Liver (tissue), 9 donors: ENCODE measurements around the gene LAMA5. TPM values are rescaled to one million over a fixed set of nuclear protein-coding genes. Genes with fewer than 3 reads are reported as not detected.

Experiments used
- DNase-seq: peaks from one replicate; pipeline ENCODE4 v3.0.0-alpha.2; 2017; ENCODE audit warnings: low spot score
- H3K27ac ChIP-seq, 2 donors: one replicate each; pipeline ENCODE4 v1.7.0; 2013; ENCODE audit warnings: inconsistent platforms in 2 of 2, low read length in 2 of 2, control low read depth in 1 of 2, low read depth in 1 of 2, mild to moderate bottlenecking in 1 of 2
- H3K27me3 ChIP-seq, 4 donors: one replicate each; pipeline versions ENCODE4 v1.6.1 to v1.7.0; 2013; ENCODE audit warnings: low read length in 3 of 4, inconsistent platforms in 1 of 4, mild to moderate bottlenecking in 1 of 4, moderate library complexity in 1 of 4; ENCODE audit not compliant: control insufficient read depth in 4 of 4, insufficient read depth in 4 of 4
- H3K36me3 ChIP-seq, 4 donors: one replicate each; pipeline versions ENCODE4 v1.6.1 to v1.7.0; 2013; ENCODE audit warnings: low read length in 3 of 4, mild to moderate bottlenecking in 3 of 4, low read depth in 1 of 4, moderate library complexity in 1 of 4; ENCODE audit not compliant: control insufficient read depth in 4 of 4, insufficient read depth in 3 of 4
- H3K4me1 ChIP-seq, 4 donors: one replicate each; pipeline versions ENCODE4 v1.6.1 to v1.7.0; 2013; ENCODE audit warnings: low read length in 3 of 4, mild to moderate bottlenecking in 3 of 4, moderate library complexity in 1 of 4; ENCODE audit not compliant: control insufficient read depth in 4 of 4, insufficient read depth in 4 of 4
- H3K4me3 ChIP-seq, 3 donors: one replicate each; pipeline versions ENCODE4 v1.6.1 to v1.7.0; 2013; ENCODE audit warnings: low read length in 3 of 3, control low read depth in 1 of 3, low read depth in 1 of 3, mild to moderate bottlenecking in 1 of 3
- H3K9ac ChIP-seq, 2 donors: one replicate each; pipeline ENCODE4 v1.7.0; 2013; ENCODE audit warnings: low read length in 2 of 2, mild to moderate bottlenecking in 2 of 2, moderate library complexity in 2 of 2, control low read depth in 1 of 2, low read depth in 1 of 2
- H3K9me3 ChIP-seq, 4 donors: one replicate each; pipeline versions ENCODE4 v1.6.1 to v1.7.0; 2013; ENCODE audit warnings: low read length in 3 of 4; ENCODE audit not compliant: control insufficient read depth in 4 of 4
- EGR1 ChIP-seq, 2 donors: IDR thresholded peaks; 2 replicates each; pipeline ENCODE4 v1.6.1; 2016 to 2018; ENCODE audit warnings: antibody characterized with exemption in 2 of 2, low read depth in 2 of 2
- FOXA1 ChIP-seq: IDR thresholded peaks from 2 replicates; pipeline ENCODE4 v1.6.1; 2016; ENCODE audit warnings: antibody characterized with exemption
- FOXA2 ChIP-seq: IDR thresholded peaks from 2 replicates; pipeline ENCODE4 v1.6.1; 2016; ENCODE audit warnings: antibody characterized with exemption
- GABPA ChIP-seq, 2 donors: IDR thresholded peaks in 1 of 2; conservative IDR thresholded peaks in 1 of 2; 2 replicates each; pipeline ENCODE4 v1.6.1; 2016; ENCODE audit warnings: antibody characterized with exemption in 2 of 2, mild to moderate bottlenecking in 1 of 2, moderate library complexity in 1 of 2
- HNF4A ChIP-seq, 2 donors: conservative IDR thresholded peaks; 2 replicates each; pipeline ENCODE4 v1.6.1; 2016; ENCODE audit warnings: antibody characterized with exemption in 2 of 2, mild to moderate bottlenecking in 2 of 2
- HNF4G ChIP-seq: IDR thresholded peaks from 2 replicates; pipeline ENCODE4 v1.6.1; 2016; ENCODE audit warnings: antibody characterized with exemption
- JUND ChIP-seq, 2 donors: IDR thresholded peaks; 2 replicates each; pipeline ENCODE4 v1.6.1; 2016; ENCODE audit warnings: antibody characterized with exemption in 2 of 2
- MAX ChIP-seq: IDR thresholded peaks from 2 replicates; pipeline ENCODE4 v1.6.1; 2016; ENCODE audit warnings: antibody characterized with exemption
- NR2F2 ChIP-seq: IDR thresholded peaks from 2 replicates; pipeline ENCODE4 v1.6.1; 2016; ENCODE audit warnings: antibody characterized with exemption
- RAD21 ChIP-seq, 2 donors: IDR thresholded peaks; 2 replicates each; pipeline ENCODE4 v1.6.1; 2016; ENCODE audit warnings: antibody characterized with exemption in 2 of 2, mild to moderate bottlenecking in 2 of 2
- REST ChIP-seq: IDR thresholded peaks from 2 replicates; pipeline ENCODE4 v1.6.1; 2016; ENCODE audit warnings: antibody characterized with exemption, mild to moderate bottlenecking
- RXRA ChIP-seq, 2 donors: IDR thresholded peaks; 2 replicates each; pipeline ENCODE4 v1.6.1; 2017 to 2018; ENCODE audit warnings: antibody characterized with exemption in 2 of 2, mild to moderate bottlenecking in 1 of 2
- SP1 ChIP-seq: IDR thresholded peaks from 2 replicates; pipeline ENCODE4 v1.6.1; 2018; ENCODE audit warnings: antibody characterized with exemption, mild to moderate bottlenecking
- TAF1 ChIP-seq: conservative IDR thresholded peaks from 2 replicates; pipeline ENCODE4 v1.6.1; 2016; ENCODE audit warnings: antibody characterized with exemption, mild to moderate bottlenecking
- YY1 ChIP-seq: IDR thresholded peaks from 2 replicates; pipeline ENCODE4 v1.6.1; 2016; ENCODE audit warnings: antibody characterized with exemption, mild to moderate bottlenecking
- WGBS: extraction: QIAGEN DNeasy Blood & Tissue Kit; methylation state at CpG from one replicate; pipeline ENCODE4 v1.1.7; 2013; 5-methylcytosine and 5-hydroxymethylcytosine counted together
- polyA plus RNA-seq, 2 donors: library from polyadenylated mRNA; stranded (reverse) in 1 of 2; unstranded in 1 of 2; fragments of 200-250 nt in 1 of 2; fragments of >200 nt in 1 of 2; fragmentation: Nextera tagmentation in 1 of 2; extraction: Ambion mirVana in 1 of 2; gene quantifications; one replicate each; pipeline versions ENCODE4 v1.2.1 to v1.2.3, GENCODE V29; 2013 to 2015
- total RNA-seq, 2 donors: library from RNA; depleted of rRNA; stranded (reverse); fragments of >200 nt; gene quantifications; one replicate each; pipeline ENCODE4 v1.2.3, GENCODE V29; 2014
- TF ChIP-seq, protein P1 (sequence below): fragments of 150-350 bp; IDR thresholded peaks from 2 replicates; pipeline ENCODE4 v1.5.1; 2017; ENCODE audit warnings: improper control_type of control experiment, low read depth, low read length; ENCODE audit not compliant: missing input control
- TF ChIP-seq, protein P2 (sequence below): IDR thresholded peaks from 2 replicates; pipeline ENCODE4 v1.6.1; 2016; ENCODE audit warnings: antibody characterized with exemption
- TF ChIP-seq, protein P3 (sequence below): IDR thresholded peaks from 2 replicates; pipeline ENCODE4 v1.6.1; 2016; ENCODE audit warnings: antibody characterized with exemption
- donor health status: healthy.
- donor health status: healthy.
- donor health status: healthy.
- donor health status: healthy.
- donor health status: healthy.

The LAMA5 gene
- total and polyA plus RNA-seq, 4 donors: 3.6 to 40.2 (median 13.7) TPM

GRCh38 chr20:62409086-62409853 lies 42.2 kb upstream of the LAMA5 start:
- H3K4me3 ChIP-seq: no peak overlapping the region
- no peak for DNase-seq
- peaks cover 13 to 33% (median 20%) of the 10 kb centered on the region in 4 donors for H3K4me1 ChIP-seq
- H3K9me3 ChIP-seq: no peaks in the 10 kb centered on the region
- H3K27me3 ChIP-seq: no peaks in the 10 kb centered on the region
- H3K27ac ChIP-seq: no peak overlapping the region
- TF ChIP-seq, protein P1, sequence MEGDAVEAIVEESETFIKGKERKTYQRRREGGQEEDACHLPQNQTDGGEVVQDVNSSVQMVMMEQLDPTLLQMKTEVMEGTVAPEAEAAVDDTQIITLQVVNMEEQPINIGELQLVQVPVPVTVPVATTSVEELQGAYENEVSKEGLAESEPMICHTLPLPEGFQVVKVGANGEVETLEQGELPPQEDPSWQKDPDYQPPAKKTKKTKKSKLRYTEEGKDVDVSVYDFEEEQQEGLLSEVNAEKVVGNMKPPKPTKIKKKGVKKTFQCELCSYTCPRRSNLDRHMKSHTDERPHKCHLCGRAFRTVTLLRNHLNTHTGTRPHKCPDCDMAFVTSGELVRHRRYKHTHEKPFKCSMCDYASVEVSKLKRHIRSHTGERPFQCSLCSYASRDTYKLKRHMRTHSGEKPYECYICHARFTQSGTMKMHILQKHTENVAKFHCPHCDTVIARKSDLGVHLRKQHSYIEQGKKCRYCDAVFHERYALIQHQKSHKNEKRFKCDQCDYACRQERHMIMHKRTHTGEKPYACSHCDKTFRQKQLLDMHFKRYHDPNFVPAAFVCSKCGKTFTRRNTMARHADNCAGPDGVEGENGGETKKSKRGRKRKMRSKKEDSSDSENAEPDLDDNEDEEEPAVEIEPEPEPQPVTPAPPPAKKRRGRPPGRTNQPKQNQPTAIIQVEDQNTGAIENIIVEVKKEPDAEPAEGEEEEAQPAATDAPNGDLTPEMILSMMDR: no peak
- TF ChIP-seq RAD21 (IDR thresholded peaks at IDR 0.05) (no peak), TAF1 (no peak), MAX (no peak), NR2F2 (no peak), YY1 (no peak), JUND (IDR thresholded peaks at IDR 0.05) (no peak), RXRA (IDR thresholded peaks at IDR 0.05) (no peak), GABPA (IDR thresholded peaks at IDR 0.05 in 1 of 2, conservative IDR thresholded peaks at IDR 0.05 in 1 of 2) (no peak), EGR1 (IDR thresholded peaks at IDR 0.05; ENCODE audit: low read depth in 2 of 2) (no peak), HNF4G (no peak), HNF4A (conservative IDR thresholded peaks at IDR 0.05) (no peak), FOXA1 (no peak), FOXA2 (no peak), SP1 (no peak), REST (no peak)
- TF ChIP-seq, protein P2, sequence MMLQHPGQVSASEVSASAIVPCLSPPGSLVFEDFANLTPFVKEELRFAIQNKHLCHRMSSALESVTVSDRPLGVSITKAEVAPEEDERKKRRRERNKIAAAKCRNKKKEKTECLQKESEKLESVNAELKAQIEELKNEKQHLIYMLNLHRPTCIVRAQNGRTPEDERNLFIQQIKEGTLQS: no peak
- TF ChIP-seq, protein P3, sequence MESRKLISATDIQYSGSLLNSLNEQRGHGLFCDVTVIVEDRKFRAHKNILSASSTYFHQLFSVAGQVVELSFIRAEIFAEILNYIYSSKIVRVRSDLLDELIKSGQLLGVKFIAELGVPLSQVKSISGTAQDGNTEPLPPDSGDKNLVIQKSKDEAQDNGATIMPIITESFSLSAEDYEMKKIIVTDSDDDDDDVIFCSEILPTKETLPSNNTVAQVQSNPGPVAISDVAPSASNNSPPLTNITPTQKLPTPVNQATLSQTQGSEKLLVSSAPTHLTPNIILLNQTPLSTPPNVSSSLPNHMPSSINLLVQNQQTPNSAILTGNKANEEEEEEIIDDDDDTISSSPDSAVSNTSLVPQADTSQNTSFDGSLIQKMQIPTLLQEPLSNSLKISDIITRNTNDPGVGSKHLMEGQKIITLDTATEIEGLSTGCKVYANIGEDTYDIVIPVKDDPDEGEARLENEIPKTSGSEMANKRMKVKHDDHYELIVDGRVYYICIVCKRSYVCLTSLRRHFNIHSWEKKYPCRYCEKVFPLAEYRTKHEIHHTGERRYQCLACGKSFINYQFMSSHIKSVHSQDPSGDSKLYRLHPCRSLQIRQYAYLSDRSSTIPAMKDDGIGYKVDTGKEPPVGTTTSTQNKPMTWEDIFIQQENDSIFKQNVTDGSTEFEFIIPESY: no peak
- H3K9ac ChIP-seq: no peak overlapping the region
- no peaks in the 10 kb centered on the region for H3K36me3 ChIP-seq
- 90% methylated on average over 12 of the region's 12 CpGs for WGBS
